ENCODE measurements around the gene SECTM1. TPM values are rescaled to one million over a fixed set of nuclear protein-coding genes. Genes with fewer than 3 reads are reported as not detected.

SECTM1 gene
- total RNA-seq, 1 donor from 2014 or later: 11.7 TPM

GRCh38 chr17:82280537-82280936 lies 53.0 kb downstream of the SECTM1 start:
- no peak for DNase-seq

- no peak for DNase-seq
Observed at GRCh38 chr17:82278786-82279391, 54.7 kb downstream of the SECTM1 start.

- no peak for DNase-seq
Observed at GRCh38 chr17:82278308-82278707, 55.3 kb downstream of the SECTM1 start.

- DNase-seq: no peak
Observed at GRCh38 chr17:82277851-82278250, 55.7 kb downstream of the SECTM1 start.

GRCh38 chr17:82276938-82277337 lies 56.6 kb downstream of the SECTM1 start:
- no peak for DNase-seq

- no peak for DNase-seq
Observed at GRCh38 chr17:82275326-82275725, 58.2 kb downstream of the SECTM1 start.

GRCh38 chr17:82274134-82275020 lies 59.2 kb downstream of the SECTM1 start:
- DNase-seq: no peak

- DNase-seq: peak; percentile 82
Observed at GRCh38 chr17:82273327-82274133, 60.0 kb downstream of the SECTM1 start, which contains the start of gene CSNK1D. CSNK1D (minus strand) TSS chr17:82273700; CDS start chr17:82273381, 319 bp downstream.

GRCh38 chr17:82272495-82273326 lies 60.9 kb downstream of the SECTM1 start:
- no peak for DNase-seq

- DNase-seq: no peak
Observed at GRCh38 chr17:82271401-82271800, 62.2 kb downstream of the SECTM1 start.

Other genes with a start within 250 kb of the SECTM1 start
- gene FASN, start 235.5 kb downstream of the SECTM1 start, total RNA-seq: 262 TPM
- 22.6 TPM for gene CCDC57, start 120.9 kb downstream of the SECTM1 start, total RNA-seq
- 16.3 TPM for gene SLC16A3, start 104.7 kb downstream of the SECTM1 start, total RNA-seq
- gene CSNK1D, start 60.1 kb downstream of the SECTM1 start, total RNA-seq: 40.5 TPM
- gene CD7, start 16.2 kb downstream of the SECTM1 start, total RNA-seq: 0.30 TPM
- gene TEX19, start 25.5 kb upstream of the SECTM1 start, total RNA-seq: not detected
- gene UTS2R, start 38.0 kb upstream of the SECTM1 start, total RNA-seq: 0.20 TPM
- gene HEXD, start 84.6 kb upstream of the SECTM1 start, total RNA-seq: 14.8 TPM
- gene OGFOD3, start 84.8 kb upstream of the SECTM1 start, total RNA-seq: 13.5 TPM
- 24.8 TPM for gene CYBC1, start 117.0 kb upstream of the SECTM1 start, total RNA-seq
- 36.0 TPM for gene NARF, start 125.0 kb upstream of the SECTM1 start, total RNA-seq
- gene FOXK2, start 186.0 kb upstream of the SECTM1 start, total RNA-seq: 25.4 TPM

Measured in skin of body (tissue), 2 donors.